DMS114 treated with DMSO at 0.1 percent for 48 hours (cell line): ENCODE measurements around the gene ZBTB42.

Source experiments
- DNase-seq: peaks from one replicate; lab custom pipeline; 2025; ENCODE audit not compliant: unreplicated experiment; lab: John Stamatoyannopoulos, UW

The ZBTB42 gene

DNA sequence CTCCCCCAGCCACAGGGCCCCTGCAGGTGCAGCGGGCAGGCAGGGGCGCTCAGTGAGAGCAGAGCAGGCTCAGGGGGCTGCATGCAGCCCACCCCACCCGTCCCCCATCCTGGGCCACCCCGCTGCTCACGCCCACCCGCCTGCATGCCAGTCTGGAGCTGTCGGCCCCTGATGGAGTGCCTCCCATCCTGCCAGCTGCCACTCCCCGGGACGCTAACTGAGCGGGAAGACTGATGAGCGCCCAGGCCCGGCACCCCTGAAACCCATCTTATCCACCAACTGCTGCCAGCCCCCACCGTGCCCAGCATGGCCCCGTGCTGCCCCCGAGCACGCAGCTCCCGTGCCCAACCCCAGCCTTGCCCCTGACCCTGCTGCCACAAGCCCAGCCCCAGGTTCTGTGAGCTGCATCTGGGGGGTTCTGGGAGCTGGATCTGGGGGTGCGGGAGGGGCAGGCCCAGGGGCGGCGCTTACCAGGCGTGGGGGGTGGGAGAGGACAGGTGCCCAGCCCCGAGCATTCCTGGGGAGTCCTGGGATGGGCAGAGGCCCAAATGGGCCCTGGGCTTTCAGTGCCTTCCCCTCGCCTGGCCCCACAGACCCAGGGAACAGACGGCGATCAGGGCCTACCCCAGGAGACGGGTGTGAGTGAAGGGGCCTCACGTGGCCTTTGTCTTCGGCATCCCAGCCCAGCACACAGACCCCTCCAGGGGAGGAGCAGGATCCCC is 18.7 kb upstream of the ZBTB42 start:
- no peak for DNase-seq

DNA sequence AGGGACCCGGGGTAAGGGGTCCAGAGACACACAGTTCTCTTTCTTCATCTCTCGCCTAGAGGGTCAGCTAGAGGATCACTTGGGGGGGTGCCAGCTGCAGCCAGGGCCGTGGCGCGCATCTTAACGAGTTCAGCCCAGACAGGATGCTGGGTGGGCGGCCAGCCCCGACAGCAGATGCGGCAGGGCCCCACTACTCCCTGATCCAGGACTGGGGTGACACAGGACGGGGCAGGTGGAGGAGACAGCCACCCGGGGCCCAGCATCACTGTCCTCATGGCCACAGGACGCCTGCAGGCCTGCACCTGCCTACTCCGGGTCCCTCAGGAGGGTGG is 18.1 kb upstream of the ZBTB42 start:
- no peak for DNase-seq

DNA sequence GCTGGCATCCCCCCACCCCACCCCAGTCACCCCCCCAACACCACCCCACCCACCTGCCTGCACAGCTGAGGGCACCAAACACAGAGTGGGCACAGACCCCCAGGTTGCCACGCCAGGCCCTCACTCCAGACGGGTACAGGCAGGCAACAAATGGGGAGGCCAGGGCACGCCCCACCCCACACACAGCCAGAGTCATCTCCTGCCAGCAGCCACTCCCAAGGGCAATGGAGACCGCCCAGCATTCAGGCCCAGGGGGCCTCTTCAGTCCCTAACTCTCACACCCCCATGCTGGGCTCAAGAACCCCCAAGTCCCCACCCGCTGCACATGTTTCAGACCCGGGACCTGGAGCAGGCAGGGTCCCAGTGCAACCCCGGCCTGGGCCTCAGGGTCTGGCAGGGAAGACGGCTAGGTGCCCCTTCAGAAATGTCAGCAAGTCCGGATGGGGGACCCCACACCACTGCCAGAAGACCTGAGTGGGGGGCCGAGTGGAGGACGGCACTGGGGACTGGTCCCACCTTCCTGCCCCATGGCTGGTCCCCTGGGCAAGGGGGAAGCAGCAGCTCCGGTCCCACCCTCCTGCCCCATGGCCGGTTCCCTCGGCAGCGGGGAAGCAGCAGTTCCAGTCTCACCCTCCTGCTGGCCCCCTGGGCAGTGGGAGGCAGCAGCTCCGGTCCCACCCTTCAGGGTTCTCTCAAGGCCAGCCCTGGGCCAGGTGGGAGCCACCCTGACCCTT is 17.2 kb upstream of the ZBTB42 start:
- no peak for DNase-seq

DNA sequence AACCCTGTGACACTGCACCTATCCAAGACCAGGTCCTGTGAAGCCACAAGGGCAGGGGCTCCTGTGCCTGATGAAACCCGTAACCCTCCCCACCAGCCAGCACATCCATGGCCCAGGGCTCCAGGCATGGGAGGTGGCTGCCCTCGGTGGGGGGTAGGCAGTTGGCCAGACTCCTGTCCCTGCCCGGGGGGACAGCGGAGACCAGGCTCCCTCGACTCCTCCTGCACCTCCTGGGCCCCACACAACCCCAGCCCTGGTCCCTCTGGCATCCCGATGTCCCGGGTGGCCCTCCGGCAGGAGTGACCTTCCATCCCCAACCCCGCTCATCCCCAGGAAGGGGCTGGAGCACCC is 16.7 kb upstream of the ZBTB42 start:
- no peak for DNase-seq

DNA sequence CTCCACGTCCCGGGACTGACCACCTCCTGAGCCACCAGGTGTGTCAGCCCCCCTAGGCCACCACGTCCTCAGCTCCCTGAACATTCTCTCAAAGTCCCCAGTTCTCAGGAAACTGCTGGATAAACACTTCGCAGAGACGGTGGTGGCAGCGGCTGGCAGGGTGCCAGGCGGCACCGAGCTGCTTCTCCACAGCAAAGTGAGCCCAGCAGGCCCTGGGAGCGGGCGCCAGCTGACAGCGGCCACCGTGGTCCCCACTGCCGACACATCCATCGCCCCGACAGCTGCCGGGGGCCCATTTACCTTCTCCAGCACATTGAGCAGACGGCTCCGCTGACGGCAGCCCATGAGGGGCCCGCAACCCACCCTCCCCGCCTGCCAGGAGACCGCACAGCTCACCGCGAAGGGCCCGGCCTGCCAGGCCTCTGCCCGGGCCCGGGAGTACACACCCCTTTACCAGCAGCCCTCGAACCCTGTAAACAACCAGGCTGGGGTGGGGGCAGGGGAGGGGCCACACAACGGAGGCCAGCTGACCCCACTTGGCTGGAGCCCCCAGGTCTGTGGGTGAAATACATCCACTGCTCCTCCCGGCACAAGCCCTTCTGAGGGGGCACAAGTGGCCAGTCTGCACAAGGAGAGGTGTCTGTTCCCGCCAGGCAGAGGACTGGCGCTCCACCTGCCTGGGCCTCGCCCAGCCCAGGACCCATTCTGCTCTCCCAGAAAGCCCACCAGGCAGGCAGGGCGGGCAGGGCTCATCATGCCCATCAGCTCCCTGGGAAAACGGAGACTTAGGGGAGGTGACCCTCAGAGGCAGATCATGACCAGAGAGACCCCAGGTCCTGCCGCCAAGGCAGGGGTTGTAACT is 15.8 kb upstream of the ZBTB42 start:
- DNase-seq, result no peak

DNA sequence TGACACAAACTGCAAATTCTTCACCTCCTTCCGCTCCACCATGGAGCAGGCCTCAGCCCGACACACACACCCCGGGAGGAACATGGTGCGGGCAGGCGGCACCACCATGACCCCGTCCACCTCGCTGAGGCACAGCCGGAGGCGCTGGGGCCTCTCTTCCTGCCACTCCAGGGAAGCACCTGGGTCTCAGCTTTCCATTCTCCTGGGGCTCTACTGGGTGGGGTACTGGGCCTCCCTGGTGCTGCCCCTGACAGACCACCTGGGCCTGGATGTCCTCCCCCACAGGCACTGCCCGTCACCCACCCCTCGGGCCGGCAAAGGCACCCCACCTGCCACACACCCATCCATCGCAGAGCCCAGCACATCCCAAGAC is 15.2 kb upstream of the ZBTB42 start:
- DNase-seq, result no peak

DNA sequence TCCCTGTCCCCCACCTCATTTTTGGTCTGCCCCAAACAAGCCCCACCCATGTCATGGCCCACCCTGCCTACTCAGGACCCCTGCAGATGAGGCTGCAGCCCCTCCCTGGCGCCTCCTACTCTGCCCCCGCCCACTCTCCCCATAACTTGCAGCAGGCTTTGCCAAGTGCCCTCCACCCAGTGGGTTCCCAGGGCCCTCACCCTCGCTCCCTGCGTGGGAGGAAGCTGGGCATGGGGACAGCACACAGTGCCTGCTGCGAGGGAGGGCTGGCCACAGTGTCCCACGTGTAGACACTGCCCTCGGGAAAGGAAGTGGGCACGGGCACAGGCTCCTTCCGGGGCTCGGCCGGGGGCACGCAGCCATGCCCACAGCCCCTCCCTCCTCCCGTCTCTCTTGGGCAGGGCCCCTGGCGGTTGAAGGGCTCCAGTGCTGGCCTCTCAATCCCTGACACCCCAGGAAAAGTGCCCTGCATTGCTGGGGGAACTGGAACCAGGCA is 14.8 kb upstream of the ZBTB42 start:
- DNase-seq, result no peak

DNA sequence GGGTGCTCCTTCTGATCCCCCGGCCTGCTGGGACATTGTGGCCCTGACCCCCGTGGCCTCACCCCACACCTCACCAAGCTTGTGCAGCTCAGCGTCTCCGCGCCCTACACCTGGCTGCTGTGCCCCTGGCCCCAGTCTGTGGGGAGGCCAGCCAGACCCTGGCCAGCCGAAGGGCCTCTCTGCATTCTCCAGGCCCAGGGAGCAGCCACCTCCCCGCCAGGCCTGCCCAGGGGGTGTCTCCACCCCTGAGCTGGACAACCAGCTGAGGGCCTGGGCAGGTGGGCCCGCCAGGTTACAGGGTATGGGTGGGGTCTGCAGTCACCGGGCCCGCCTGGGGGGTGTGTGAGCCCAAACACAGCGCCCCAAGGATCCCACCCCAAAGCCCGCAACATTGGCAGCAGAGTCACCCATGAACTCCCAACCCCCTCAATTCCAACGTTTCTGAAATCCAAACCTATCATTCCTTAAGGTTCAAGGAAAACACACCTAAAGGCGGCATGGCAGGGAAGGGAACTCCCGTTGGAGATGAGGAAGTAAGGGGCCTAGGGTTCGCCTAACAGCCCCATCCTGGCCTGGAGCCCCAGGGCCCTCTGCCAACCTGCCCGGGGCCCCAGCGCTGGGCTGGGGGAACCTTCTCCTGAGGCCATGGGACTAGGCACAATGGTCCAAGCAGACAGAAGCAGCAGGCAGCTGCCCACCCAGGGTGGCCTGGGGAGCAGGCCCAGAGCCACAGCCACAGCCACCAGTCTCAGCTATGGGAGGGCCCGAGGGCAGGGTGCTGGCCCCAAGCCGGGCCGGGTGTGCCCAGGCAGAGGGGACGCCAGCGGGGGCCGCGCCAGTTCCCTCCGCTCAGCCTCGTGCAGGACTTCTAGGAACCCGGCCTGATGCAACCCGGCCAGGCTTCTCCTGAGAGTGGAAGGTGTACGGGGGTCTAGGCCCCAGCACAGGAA is 13.9 kb upstream of the ZBTB42 start:
- no peak for DNase-seq

DNA sequence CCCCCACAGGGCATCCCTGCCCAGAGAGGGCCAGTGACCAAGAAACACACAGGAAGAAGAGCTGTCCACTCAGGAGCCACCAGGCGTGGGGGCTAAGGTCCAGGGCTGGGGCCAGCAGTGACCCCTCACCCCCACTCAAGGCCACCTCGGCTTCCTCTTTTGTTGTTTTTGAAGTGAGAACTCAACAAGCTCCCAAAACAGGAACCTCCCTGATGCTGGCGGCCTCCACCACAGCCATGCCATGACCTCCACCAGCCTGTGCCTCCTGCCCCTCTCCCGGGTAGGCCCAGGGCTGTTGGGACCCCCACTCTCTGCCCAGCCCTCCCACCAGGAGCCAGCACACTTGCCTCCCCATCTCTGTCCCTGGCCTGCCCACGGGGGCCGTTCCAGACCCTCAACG is 13.2 kb upstream of the ZBTB42 start:
- no peak for DNase-seq

DNA sequence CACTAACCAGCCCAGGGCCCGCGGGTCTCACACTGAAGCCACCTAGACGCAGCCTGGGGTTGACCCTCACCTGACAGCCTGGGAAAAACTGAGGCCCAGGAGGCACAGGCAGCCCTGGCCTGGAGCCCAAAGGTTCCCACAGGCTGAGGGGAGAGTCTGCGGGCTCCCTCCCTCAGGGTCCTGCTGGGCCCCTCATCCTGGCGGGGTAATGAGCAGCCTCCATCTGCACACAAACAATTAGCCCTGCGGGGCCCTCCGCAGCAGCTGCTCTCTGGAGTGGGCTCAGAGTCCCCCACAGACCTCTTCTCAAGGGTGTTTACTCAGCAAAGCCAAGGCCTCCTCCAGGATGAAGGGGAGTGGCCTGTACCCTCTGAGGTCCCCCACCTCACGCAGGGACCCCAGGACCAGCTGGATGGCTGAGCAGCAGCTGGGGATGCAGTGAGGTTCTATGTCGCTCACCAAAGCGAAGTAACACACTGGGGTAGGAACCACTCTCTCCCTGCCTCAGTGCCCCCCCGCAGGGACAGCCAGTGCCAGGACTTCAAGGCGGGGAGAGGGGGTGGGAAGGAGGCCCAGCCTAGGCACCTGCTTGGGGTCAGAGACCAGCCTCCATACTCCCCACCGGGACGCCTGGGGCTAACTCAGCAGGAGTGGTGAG is 12.6 kb upstream of the ZBTB42 start:
- no peak for DNase-seq

DNA sequence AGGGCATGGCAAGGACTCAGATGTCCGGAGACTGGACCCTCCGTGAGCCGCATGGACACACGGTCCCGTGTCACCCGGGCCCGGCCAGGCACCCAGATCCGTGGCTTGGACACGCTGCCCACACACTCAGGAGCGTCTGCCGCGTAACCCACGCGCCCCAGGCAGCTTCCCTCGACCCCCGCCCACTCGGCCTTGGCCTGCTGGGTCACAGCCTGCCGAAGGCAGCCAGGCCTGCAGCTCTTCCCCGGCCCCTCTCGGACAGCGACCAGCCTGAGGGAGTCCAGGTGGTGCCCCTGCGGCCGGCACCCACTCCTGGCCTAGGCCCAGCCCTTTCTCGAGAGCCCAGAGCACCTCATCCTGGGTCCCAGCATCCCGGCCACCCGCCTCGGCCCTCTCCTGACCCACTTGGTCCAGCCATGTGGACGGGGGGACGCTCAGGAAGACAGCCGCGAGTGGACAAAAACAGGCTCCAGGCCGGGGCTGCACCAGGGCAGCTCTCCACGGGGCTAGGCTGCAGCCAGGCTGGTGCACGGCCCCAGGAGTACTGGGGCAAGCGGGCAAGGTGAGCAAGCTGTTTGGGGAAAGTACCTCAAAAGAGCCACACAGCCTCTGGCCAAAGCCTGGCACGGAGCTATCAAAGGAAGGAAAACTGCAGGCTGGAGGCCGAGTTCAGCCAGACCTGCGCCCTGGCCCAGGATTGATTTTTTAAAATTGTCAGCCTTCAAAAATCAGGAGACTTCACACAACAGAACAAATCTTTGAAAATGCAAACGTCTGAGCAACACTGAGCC is 11.8 kb upstream of the ZBTB42 start:
- DNase-seq, result no peak

DNA sequence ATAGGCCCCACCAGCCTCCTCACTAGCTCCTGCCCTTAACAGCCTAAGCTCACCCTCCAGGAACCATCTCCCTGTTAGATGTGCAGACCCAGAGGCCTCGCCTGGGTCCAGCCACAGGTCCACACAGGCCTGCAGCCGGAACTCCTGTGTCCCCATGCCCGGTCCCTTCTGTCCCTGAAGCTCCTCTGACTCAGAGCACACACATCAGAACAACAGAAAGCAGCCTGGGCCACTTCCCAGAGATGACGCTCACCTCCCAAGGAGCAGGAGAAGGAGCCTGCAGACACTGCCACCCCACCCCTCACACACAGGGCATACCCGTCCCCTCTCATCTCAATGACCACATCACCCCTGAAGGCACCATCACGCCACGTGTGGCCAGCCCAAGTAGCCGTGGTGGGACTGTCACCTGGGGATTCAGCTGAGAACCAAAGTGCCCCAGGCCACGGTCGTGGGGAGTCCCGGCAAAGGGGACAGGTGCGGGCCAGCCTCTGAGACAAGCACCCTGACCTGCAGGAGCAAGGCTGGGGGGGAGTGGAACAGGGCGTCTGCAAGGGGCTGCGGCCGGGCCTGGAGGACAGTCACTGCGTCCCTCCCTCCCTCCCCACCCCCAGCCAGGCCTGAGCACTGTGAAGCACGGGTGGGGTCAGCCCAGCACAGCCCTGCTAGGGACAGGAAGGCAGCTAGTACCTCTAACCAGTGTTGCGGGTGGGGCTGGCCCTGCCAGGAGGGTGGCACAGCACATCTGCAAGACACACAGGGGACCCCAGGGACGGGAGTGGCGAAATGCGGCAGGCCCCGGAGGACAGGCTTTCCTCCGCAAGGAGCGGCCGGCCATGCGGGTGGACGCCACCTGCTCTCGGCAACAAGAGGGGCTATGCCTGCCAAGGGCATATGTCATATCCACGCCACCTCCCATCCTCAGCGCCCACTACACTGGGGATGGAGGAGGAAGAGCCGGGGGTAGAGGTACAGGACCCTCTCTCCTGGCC is 10.9 kb upstream of the ZBTB42 start:
- no peak for DNase-seq

DNA sequence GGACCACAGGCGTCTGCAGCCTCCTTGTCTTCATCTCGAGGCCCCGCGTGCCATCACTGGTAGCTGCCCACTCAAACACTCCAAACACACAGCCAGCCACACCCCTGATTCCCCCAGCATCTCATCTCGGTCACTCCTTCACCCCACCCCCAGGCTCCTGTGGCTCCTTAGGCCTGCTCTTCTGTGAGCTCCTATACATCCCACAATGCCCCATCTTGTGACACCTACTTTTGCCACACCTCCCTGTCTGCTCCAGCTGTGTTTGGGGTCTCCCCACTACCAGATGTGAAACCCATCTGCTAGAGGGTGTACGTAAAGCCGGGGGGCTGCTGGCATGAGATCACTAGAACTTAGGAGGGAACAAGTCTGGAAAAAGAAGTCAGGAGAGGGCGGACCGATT is 9.5 kb upstream of the ZBTB42 start:
- DNase-seq, result no peak

DNA sequence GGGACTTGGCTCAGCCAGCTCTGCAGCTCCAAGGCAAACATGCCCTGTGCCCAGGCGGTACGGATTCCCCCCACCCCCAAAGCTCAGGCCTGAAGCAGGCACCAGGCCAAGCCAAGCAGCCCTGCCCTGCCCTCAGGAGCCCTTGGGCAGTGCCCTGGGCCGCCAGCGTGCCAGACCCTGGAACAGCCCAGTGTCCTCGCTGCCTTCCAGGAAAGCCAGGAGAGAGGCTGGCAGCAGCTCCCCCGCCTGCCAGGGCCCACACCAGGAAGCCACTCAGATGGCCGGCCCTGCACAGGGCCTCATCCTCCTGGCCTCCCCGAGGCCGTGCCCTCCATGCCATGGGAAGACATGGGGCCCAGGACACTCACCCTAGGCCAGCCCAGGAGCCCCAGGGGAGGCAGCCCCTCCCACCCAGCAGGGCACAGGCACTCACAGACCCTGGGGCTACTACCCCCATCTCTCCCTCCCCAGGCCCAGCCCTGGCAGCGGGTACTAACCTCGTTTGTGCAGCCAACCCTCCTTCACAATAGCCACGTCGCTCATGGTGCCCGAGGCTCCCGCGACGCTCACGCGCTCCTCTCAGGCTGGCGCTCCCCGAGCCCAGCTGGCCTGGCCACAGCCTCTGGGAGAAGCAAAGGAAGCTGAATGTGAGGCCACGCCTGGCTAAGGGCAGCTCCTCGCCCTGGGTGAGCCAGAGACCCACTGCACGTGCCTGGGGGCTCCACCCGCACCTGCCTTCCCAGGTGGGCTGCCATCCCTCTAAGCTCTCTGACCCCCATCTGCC is 8.6 kb upstream of the ZBTB42 start:
- DNase-seq, result no peak

DNA sequence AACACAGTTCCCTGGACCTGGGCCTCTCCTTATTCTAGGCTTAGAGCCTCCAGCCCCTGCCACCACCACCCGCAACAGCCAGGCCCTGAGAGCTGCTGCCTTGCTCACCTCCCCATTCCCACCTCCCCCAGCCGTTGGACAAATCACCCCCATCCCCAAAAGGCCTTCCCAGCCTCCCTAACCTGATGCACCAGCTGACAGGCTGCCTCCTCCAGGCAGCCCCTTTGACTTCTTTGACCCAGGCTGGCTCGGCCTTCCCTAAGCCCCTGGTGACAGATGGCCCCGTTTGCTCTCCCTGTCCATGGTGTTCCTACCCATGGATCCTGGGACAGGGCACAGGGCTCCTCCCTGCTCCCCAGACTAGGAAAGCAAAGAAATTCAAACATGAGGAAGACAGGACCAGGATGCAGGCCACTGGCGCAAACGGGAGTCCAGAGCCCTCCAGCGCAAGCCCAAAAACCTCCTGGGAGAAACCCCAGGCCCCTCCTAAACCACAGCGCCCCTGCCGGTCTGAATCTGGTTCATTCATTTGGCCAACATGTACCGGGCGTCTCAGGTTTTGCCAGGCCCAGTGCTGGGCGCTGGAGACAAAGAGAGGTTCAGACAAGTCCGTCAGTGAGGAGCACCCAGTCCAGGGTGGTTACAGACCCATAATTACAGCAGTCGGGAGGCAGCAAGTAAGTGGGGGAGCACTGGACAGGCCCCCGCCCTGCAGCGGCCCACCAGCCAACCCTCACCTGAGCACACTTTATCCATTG is 7.8 kb upstream of the ZBTB42 start:
- no peak for DNase-seq

DNA sequence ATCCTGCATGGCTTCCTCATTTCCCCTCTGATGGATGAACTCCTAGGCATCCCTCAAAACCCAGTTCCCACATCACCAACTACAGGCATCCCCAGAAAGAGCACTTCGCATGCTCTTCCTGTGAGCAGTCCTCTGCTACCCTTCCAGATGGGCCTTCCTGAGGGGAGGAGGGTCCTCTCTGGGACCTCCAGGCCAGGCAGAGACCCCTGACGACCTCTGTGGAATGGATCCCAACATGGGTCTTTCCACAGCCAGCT is 7.3 kb upstream of the ZBTB42 start:
- DNase-seq, result no peak

DNA sequence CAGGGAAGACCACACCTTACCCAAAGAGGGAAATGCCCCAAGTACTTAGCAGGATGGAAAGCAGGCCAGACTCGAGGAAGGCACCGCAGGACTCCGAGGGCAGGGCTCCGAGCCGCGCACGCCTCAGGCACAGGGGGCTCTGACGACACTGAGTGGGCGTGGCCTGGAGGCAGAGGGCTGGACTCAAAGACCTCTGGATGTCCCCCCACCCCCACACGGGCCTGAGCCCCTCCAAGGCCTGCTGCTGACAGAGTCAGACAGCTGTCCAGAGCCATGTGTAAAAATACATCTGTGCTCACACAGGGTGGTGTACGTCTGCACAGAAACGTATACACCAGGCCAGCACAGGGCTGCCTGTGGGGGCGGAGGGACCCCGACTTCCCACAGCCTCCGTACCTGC is 6.8 kb upstream of the ZBTB42 start:
- no peak for DNase-seq
